Ammon's horn (tissue), 1 donor: ENCODE measurements around the gene ADAMTS3.

Source experiments
- DNase-seq: peaks from one replicate; pipeline ENCODE4 v3.0.0-alpha.2; 2016; ENCODE audit warnings: low spot score

ADAMTS3 gene

GRCh38 chr4:72568959-72569718 is at the start of gene ADAMTS3:
TSS of gene ADAMTS3 (minus strand) at chr4:72569221. CDS start at chr4:72568762, 459 bp downstream.
- peak; percentile 40 for DNase-seq

- DNase-seq = no peak
Measured at GRCh38 chr4:72613959-72614358, 44.9 kb upstream of the ADAMTS3 start.

- DNase-seq = no peak
Measured at GRCh38 chr4:72606751-72607150, 37.7 kb upstream of the ADAMTS3 start.

- no peak for DNase-seq
Measured at GRCh38 chr4:72604324-72604723, 35.3 kb upstream of the ADAMTS3 start.

- DNase-seq = no peak
Measured at GRCh38 chr4:72602396-72603376, 33.7 kb upstream of the ADAMTS3 start.

DNA sequence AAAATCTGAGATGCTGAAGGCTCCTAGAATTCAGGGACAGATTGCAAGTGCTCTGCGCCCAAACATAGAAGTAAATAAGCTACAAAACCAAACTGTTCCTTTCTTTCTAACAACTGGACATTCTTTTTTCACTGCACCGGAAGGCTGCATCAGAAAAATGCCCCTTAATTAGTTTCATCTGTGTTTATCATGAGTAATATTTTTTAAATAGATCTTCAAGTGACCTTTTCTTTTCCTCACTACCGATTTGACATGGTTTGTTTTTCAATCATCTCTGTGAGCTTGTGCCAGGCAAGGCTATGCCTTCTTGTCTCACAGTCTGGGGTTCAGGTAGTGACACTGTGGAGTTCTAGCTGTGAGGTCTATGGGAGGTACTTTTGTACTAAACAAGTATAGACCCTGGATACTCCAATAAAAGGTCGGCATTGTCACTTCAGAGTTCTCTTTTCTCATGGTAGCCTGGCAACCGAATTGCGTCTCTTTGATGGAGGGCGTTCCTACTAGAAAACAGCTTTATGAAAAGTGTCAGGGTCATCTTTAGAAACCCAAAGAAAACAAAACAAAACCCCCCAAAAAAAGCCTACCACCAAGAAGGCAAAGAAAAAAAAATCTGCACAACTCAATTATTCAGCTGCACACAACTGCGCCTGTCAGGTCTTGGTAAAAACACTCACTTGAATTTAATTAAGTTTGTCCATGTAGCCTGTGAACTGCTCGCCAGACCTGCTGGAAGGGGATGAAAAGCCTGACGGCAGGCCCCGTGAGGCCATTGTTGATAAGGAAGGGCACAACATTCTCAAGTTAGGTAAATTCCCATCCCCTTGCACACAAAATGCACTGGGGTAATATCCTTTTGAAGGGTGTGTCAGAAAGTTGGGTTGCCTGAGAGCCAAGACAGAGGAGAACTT is 22.8 kb upstream of the ADAMTS3 start:
- no peak for DNase-seq

- no peak for DNase-seq
Measured at GRCh38 chr4:72587334-72587733, 18.3 kb upstream of the ADAMTS3 start.

DNA sequence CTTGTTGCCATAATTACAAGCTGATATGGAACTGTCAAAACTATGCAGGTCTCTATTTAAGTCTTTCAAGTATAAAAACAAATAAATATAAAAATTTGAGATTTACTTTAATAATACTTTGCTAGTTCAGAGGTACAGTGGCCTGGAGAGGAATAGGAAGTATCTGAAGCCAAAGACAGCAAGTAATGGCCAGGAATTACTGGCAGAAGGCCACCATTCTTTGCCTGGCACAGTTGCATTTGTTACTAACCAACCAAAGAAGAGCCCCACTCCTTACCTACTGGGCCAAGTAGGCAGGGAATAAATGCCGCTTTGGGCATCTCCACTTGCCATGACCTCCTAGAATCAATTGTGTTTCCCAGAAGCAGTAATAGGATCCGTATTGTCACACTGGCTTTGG is 13.8 kb upstream of the ADAMTS3 start:
- no peak for DNase-seq

GRCh38 chr4:72577211-72577610 is 8.2 kb upstream of the ADAMTS3 start:
- DNase-seq = no peak

- DNase-seq = no peak
Measured at GRCh38 chr4:72571337-72571736, 2.3 kb upstream of the ADAMTS3 start.

GRCh38 chr4:72569719-72570235 is 756 bp upstream of the ADAMTS3 start:
- DNase-seq = no peak

GRCh38 chr4:72567821-72568675 is 973 bp downstream of the ADAMTS3 start:
- peak; percentile 20 for DNase-seq

GRCh38 chr4:72567036-72567435 is 2.0 kb downstream of the ADAMTS3 start:
- no peak for DNase-seq

DNA sequence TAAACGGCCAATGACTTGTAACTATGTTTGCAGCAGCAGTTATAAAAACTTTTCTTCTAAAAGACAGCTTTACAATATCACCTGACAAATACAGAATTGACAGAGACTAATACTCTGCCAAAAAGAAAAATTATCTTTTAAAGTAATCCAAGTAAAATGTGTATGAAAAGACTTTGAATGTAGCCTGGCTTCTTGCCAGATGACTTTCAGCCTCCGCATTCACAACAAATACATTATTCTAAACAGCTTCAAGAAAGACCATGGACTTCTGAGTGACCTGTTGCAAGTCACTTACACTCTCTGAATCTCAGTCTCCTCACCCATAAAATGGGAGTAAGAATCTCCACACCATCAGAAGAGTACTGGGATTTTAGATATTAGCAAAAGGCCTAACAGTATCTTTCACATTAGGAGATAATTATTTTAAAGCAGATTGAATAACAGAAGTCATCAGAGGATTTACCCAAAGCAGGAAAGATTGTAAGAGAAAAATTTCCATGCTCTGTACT is 2.5 kb downstream of the ADAMTS3 start:
- no peak for DNase-seq

DNA sequence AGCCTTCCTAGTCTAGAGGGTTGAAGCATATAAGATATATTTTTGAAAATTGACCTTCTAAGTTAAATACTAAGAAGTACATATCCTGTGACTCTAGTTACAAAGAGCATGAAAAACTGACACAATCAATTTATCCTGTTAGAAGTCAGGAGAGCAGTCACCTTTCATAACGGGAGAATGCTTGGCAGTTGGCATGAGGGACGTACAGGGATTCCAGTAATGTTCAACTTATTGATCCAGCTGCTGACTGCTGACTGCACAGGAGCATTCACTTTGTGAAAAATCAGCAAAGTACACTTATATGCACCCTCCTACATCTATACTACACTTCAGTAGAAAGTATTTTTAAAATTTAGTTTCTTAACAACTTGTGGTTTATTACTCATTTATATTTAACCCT is 4.2 kb downstream of the ADAMTS3 start:
- no peak for DNase-seq

GRCh38 chr4:72564184-72564583 is 4.8 kb downstream of the ADAMTS3 start:
- DNase-seq = no peak

GRCh38 chr4:72558655-72559054 is 10.4 kb downstream of the ADAMTS3 start:
- no peak for DNase-seq

DNA sequence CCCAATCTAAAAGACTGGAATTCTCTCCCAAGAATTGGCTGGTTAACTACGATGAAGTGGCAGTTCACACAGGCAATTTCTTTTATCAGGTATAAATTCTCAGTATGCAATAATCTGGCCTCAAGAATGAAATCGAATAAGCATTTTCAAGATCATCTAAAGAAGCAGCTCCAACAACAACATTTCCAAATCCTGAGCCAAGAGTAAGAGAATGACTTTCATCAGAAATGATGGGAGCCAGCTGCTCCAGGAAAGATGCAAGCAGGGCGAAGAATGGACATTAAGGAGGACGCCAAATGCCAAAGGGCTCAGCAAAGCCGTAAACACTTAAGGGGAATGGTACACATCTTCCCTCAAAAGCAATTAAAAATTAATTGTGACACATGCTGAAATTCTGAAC is 12.0 kb downstream of the ADAMTS3 start:
- DNase-seq = no peak

DNA sequence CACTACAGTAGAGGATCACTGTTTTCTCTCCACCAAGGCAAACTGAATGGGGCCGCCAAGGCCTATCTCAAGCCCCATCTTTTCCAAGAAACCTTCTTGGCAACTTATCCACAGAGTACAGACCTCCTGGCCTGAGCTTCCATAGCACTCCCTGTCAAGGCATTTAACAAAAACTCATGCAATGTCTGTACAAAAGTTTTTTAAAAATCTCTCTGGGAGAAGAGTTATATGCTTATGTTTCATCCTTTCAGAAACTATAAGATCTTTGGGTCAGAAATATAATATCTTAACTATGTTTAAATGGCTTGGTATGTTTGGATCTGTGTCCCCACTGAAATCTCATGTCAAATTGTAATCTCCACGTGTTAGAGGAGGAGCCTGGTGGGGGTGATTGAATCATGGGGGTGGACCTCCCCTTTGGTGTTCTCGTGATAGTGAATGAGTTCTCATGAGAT is 13.6 kb downstream of the ADAMTS3 start:
- no peak for DNase-seq
